ENCODE data around the gene MATCAP1.
A peak's percentile ranks its signal among the peaks of the same experiment; 100 is the strongest.

The MATCAP1 gene

GRCh38 chr16:67170949-67171649, 12.7 kb downstream of the MATCAP1 start:
- no peak for DNase-seq

GRCh38 chr16:67170168-67170948, 13.4 kb downstream of the MATCAP1 start, which contains the start of gene NOL3:
Gene NOL3, plus strand, starts transcription at chr16:67170538.
- peak; percentile 84 to 91 for DNase-seq

- peak; percentile 48 to 80 for DNase-seq
Observed at GRCh38 chr16:67169642-67170167, 14.1 kb downstream of the MATCAP1 start.

GRCh38 chr16:67169011-67169451, 14.7 kb downstream of the MATCAP1 start:
- DNase-seq: no peak

GRCh38 chr16:67167588-67167987, 16.2 kb downstream of the MATCAP1 start:
- no peak for DNase-seq

- DNase-seq: no peak
Observed at GRCh38 chr16:67166598-67167168, 17.1 kb downstream of the MATCAP1 start.

GRCh38 chr16:67166110-67166547, 17.6 kb downstream of the MATCAP1 start:
- DNase-seq: no peak

GRCh38 chr16:67165121-67166078, 18.4 kb downstream of the MATCAP1 start:
- no peak for DNase-seq

GRCh38 chr16:67164599-67165061, 19.1 kb downstream of the MATCAP1 start, which contains the start of gene HSF4:
Gene HSF4, plus strand, starts transcription at chr16:67164745. Its CDS starts 67 bp downstream, at chr16:67164812.
- no peak for DNase-seq

GRCh38 chr16:67163999-67164558, 19.7 kb downstream of the MATCAP1 start:
- peak in 1 of 2 experiments; percentile 73 for DNase-seq

- peak; percentile 91 to 95 for DNase-seq
Observed at GRCh38 chr16:67163164-67163998, 20.4 kb downstream of the MATCAP1 start.

GRCh38 chr16:67162506-67163163, 21.1 kb downstream of the MATCAP1 start:
- DNase-seq: no peak

- no peak for DNase-seq
Observed at GRCh38 chr16:67161595-67162058, 22.1 kb downstream of the MATCAP1 start.

- peak; percentile 11 to 42 for DNase-seq
Observed at GRCh38 chr16:67158637-67159600, 24.8 kb downstream of the MATCAP1 start.

GRCh38 chr16:67157892-67158635, 25.7 kb downstream of the MATCAP1 start:
- peak; percentile 82 to 91 for DNase-seq

GRCh38 chr16:67157106-67157748, 26.5 kb downstream of the MATCAP1 start:
- no peak for DNase-seq

GRCh38 chr16:67156143-67156844, 27.5 kb downstream of the MATCAP1 start:
- DNase-seq: no peak

Data from NCI-H524 (cell line).